IMR-90 (cell line): ENCODE measurements around the gene SARNP.

Experiments used
- BHLHE40 ChIP-seq: fragments of 150-350 bp; IDR thresholded peaks from 2 replicates; pipeline ENCODE4 v1.6.1; 2016; ENCODE audit warnings: mild to moderate bottlenecking, low read depth, low read length
- CHD1 ChIP-seq: IDR thresholded peaks from 2 replicates; pipeline ENCODE4 v1.6.1; 2012; ENCODE audit warnings: low read depth, low read length, improper control_type of control experiment
- CTCF ChIP-seq: conservative IDR thresholded peaks from 2 replicates; pipeline ENCODE4 v1.5.1; 2012; ENCODE audit warnings: mild to moderate bottlenecking, low read depth, low read length, improper control_type of control experiment
- FOS ChIP-seq: fragments of 150-350 bp; IDR thresholded peaks from 2 replicates; pipeline ENCODE4 v1.6.1; 2016; ENCODE audit warnings: low read depth, low read length
- MAFK ChIP-seq: IDR thresholded peaks from 2 replicates; pipeline ENCODE4 v1.6.1; 2012; ENCODE audit warnings: low read depth, low read length, improper control_type of control experiment
- NFE2L2 ChIP-seq: fragments of 150-350 bp; IDR thresholded peaks from 2 replicates; pipeline ENCODE4 v1.6.1; 2016; ENCODE audit warnings: low read depth, mild to moderate bottlenecking, low read length
- POLR2A ChIP-seq: IDR thresholded peaks from 2 replicates; pipeline ENCODE4 v1.6.1; 2012; ENCODE audit warnings: mild to moderate bottlenecking, low read depth, low read length
- RAD21 ChIP-seq: IDR thresholded peaks from 2 replicates; pipeline ENCODE4 v1.6.1; 2012; ENCODE audit warnings: low read length, improper control_type of control experiment
- RCOR1 ChIP-seq: IDR thresholded peaks from 2 replicates; pipeline ENCODE4 v1.6.1; 2012; ENCODE audit warnings: mild to moderate bottlenecking, low read length, improper control_type of control experiment; ENCODE audit not compliant: insufficient replicate concordance
- SMC3 ChIP-seq: fragments of 150-350 bp; IDR thresholded peaks from 2 replicates; pipeline ENCODE4 v1.6.1; 2016; ENCODE audit warnings: low read depth, mild to moderate bottlenecking, antibody characterized with exemption, low read length, moderate library complexity
- USF2 ChIP-seq: fragments of 150-350 bp; IDR thresholded peaks from 2 replicates; pipeline ENCODE4 v1.6.1; 2017; ENCODE audit warnings: mild to moderate bottlenecking, antibody characterized with exemption, low read length, low read depth

- TF ChIP-seq POLR2A (no peak), BHLHE40 (no peak), CTCF (no peak), SMC3 (no peak), RAD21 (no peak), CHD1 (no peak), USF2 (no peak), RCOR1 (no peak), NFE2L2 (no peak), MAFK (no peak), FOS (no peak)
Measured at GRCh38 chr12:55845361-55845760, 27.8 kb upstream of the SARNP start.
